Natural killer cell (primary cell): ENCODE measurements around the gene CEP44. TPM values are rescaled to one million over a fixed set of nuclear protein-coding genes. Genes with fewer than 3 reads are reported as not detected.
A peak's percentile ranks its signal among the peaks of the same experiment; 100 is the strongest.

Experiments
- ATAC-seq, 3 donors: fragments of 150-1000 bp in 2 of 3; fragments of 200-7000 bp in 1 of 3; cut with Tn5 transposase; 1 replicate in 1 of 3; 2 replicates in 2 of 3; pipeline ENCODE4 v1.10.0; 2021; ENCODE audit warnings: mild to moderate bottlenecking in 2 of 3, moderate library complexity in 2 of 3
- DNase-seq, 2 donors: peaks; one replicate each; pipeline versions ENCODE4 v3.0.0 to v3.0.0-alpha.2; 2013 to 2021; ENCODE audit warnings: mixed read lengths in 1 of 2
- H3K27ac ChIP-seq: one replicate; pipeline ENCODE4 v1.5.1; 2013; ENCODE audit warnings: mild to moderate bottlenecking, low read length
- H3K27me3 ChIP-seq: one replicate; pipeline ENCODE4 v1.6.1; 2013; ENCODE audit warnings: low read length; ENCODE audit not compliant: control insufficient read depth, insufficient read depth
- H3K36me3 ChIP-seq: one replicate; pipeline ENCODE4 v1.6.1; 2013; ENCODE audit warnings: low read length; ENCODE audit not compliant: control insufficient read depth, insufficient read depth
- H3K4me1 ChIP-seq: one replicate; pipeline ENCODE4 v1.6.1; 2013; ENCODE audit warnings: low read length; ENCODE audit not compliant: control insufficient read depth, insufficient read depth
- H3K4me3 ChIP-seq: one replicate; pipeline ENCODE4 v1.5.1; 2013; ENCODE audit warnings: low read length
- H3K9me3 ChIP-seq: one replicate; pipeline ENCODE4 v1.6.1; 2013; ENCODE audit warnings: low read length; ENCODE audit not compliant: control insufficient read depth, insufficient read depth
- H3K27ac Mint-ChIP-seq, 2 donors: one replicate each; pipeline ENCODE4 v1.8.0; 2022; ENCODE audit warnings: mild to moderate bottlenecking in 2 of 2, mixed read lengths in 2 of 2, moderate library complexity in 1 of 2
- H3K27me3 Mint-ChIP-seq, 2 donors: one replicate each; pipeline ENCODE4 v1.8.0; 2022; ENCODE audit warnings: low read depth in 2 of 2, mixed read lengths in 2 of 2
- H3K36me3 Mint-ChIP-seq: one replicate; pipeline ENCODE4 v1.8.0; 2022; ENCODE audit warnings: mixed read lengths
- H3K4me1 Mint-ChIP-seq, 2 donors: one replicate each; pipeline ENCODE4 v1.8.0; 2022; ENCODE audit warnings: mixed read lengths in 2 of 2
- H3K4me3 Mint-ChIP-seq: one replicate; pipeline ENCODE4 v1.8.0; 2022; ENCODE audit warnings: mild to moderate bottlenecking, moderate library complexity, mixed read lengths
- H3K9me3 Mint-ChIP-seq, 2 donors: one replicate each; pipeline ENCODE4 v1.8.0; 2022; ENCODE audit warnings: mixed read lengths in 2 of 2
- CTCF ChIP-seq: fragments of 200-600 bp; IDR thresholded peaks from one replicate; pipeline ENCODE4 v1.8.0; 2022; ENCODE audit warnings: antibody characterized with exemption
- WGBS: methylation state at CpG from one replicate; pipeline ENCODE4 v1.1.7; 2013; ENCODE audit warnings: missing lambda C conversion rate; ENCODE audit not compliant: insufficient coverage; 5-methylcytosine and 5-hydroxymethylcytosine counted together
- intact Hi-C: fragments of 100-400 bp; cut with micrococcal nuclease; formaldehyde crosslinking; loops from one replicate; pipeline ENCODE4 v1.14.2; 2022
- total RNA-seq, 4 donors: library from RNA; stranded (reverse); fragments of 120-200 nt in 1 of 4; gene quantifications; one replicate each; pipeline versions ENCODE4 v1.2.3 to v1.2.4, GENCODE V29; 2013 to 2022

Gene CEP44
- total RNA-seq, 3 donors from 2014 or later (not counting 1 experiment from before 2014, with no cell fraction given) = 21.7 to 25.2 (median 23.4) TPM

- Histone ChIP-seq H3K4me3 (no peak overlapping the region), H3K4me1 (peaks cover 3% of the 10 kb centered on the region), H3K36me3 (no peaks in the 10 kb centered on the region), H3K27me3 (no peaks in the 10 kb centered on the region), H3K27ac (no peak overlapping the region), H3K9me3 (no peaks in the 10 kb centered on the region)
- H3K27me3 Mint-ChIP-seq = no peaks in the 10 kb centered on the region
- intact Hi-C loops = loop anchor here (5.0 kb wide), 2 partner anchors 243 to 1918 kb away; partner anchors contain the start of genes HPGD and SPATA4
- H3K27ac Mint-ChIP-seq = no peak overlapping the region
- H3K4me1 Mint-ChIP-seq = peaks cover 52 to 72% of the 10 kb centered on the region in 2 donors
- ATAC-seq (no peak), DNase-seq (no peak)
- H3K4me3 Mint-ChIP-seq = no peak overlapping the region
- no peaks in the 10 kb centered on the region for H3K36me3 Mint-ChIP-seq
- no peak for TF ChIP-seq CTCF
- H3K9me3 Mint-ChIP-seq = no peaks in the 10 kb centered on the region
- WGBS = 94% methylated on average over 2 of the region's 3 CpGs
Observed at GRCh38 chr4:174279433-174280155, 4.1 kb upstream of the CEP44 start.

GRCh38 chr4:174281182-174281737 lies 2.5 kb upstream of the CEP44 start:
- Mint-ChIP-seq H3K27ac (no peak overlapping the region), H3K4me3 (peak overlapping the region; percentile 25), H3K27me3 (no peaks in the 10 kb centered on the region), H3K36me3 (no peaks in the 10 kb centered on the region), H3K9me3 (no peaks in the 10 kb centered on the region), H3K4me1 (peaks cover 56 to 78% of the 10 kb centered on the region in 2 donors)
- intact Hi-C loops = loop anchor here (5.0 kb wide), 2 partner anchors 241 to 1916 kb away; partner anchors contain the start of genes HPGD and SPATA4
- no peaks in the 10 kb centered on the region for H3K27me3 ChIP-seq
- DNase-seq (no peak), ATAC-seq (no peak)
- no peak overlapping the region for H3K4me3 ChIP-seq
- no peak for TF ChIP-seq CTCF
- no peaks in the 10 kb centered on the region for H3K36me3 ChIP-seq
- WGBS = 81% methylated on average over 5 of the region's 5 CpGs
- H3K9me3 ChIP-seq = no peaks in the 10 kb centered on the region
- H3K27ac ChIP-seq = no peak overlapping the region
- H3K4me1 ChIP-seq = peaks cover 4% of the 10 kb centered on the region

GRCh38 chr4:174281901-174282300 lies 1.8 kb upstream of the CEP44 start:
- TF ChIP-seq CTCF = no peak
- Mint-ChIP-seq H3K27ac (peak overlapping the region; percentile 99), H3K4me1 (peaks cover 59 to 82% of the 10 kb centered on the region in 2 donors), H3K27me3 (no peaks in the 10 kb centered on the region), H3K4me3 (peak overlapping the region; percentile 99), H3K9me3 (no peaks in the 10 kb centered on the region), H3K36me3 (no peaks in the 10 kb centered on the region)
- Histone ChIP-seq H3K27me3 (no peaks in the 10 kb centered on the region), H3K4me1 (peaks cover 4% of the 10 kb centered on the region), H3K4me3 (no peak overlapping the region), H3K36me3 (no peaks in the 10 kb centered on the region), H3K27ac (no peak overlapping the region), H3K9me3 (no peaks in the 10 kb centered on the region)
- no peak for DNase-seq
- no peak for ATAC-seq
- intact Hi-C loops = loop anchor here (2.0 to 5.0 kb wide), 3 partner anchors 240 to 1915 kb away; partner anchors contain the start of genes HMGB2, HPGD and SPATA4
